ENCODE measurements around the gene IL1R1. TPM values are rescaled to one million over a fixed set of nuclear protein-coding genes. Genes with fewer than 3 reads are reported as not detected.

IL1R1 gene
- total and polyA plus RNA-seq, 9 donors, result 7.3 to 13.3 (median 9.7) TPM

DNA sequence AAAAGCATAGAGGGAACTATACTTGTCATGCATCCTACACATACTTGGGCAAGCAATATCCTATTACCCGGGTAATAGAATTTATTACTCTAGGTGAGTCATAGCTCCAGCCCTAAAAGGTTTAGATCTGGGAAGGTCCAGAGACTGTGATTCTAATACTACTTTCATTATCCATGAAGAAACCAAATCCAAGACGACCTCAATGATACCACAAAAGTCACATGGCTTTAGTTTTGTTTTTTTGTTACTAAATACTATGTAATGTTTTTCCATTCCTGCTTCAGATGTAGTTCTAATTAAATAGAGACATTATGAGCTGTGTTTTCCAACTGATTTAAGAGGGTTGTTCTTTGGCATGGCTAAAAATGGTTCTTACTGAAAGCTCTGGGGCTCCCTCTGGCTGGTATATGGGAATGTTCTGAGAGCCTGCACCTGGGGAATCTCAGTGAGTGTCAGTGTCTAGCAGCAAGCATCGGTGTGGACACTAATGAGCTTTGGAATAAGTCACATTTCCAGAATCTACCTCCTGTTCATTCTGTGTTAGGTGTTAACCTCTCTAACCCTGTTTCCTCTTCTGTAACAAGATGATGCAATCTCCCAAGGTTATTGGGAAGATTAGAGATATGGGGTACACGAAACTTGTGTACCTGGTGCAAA, 23.8 kb downstream of the IL1R1 start:
- H3K36me3 ChIP-seq (ENCODE audit: control insufficient read depth, insufficient read depth, low read length), result no peaks in the 10 kb centered on the region
- H3K9me3 ChIP-seq (replicated peaks; ENCODE audit: control insufficient read depth, low read depth, low read length), result no peaks in the 10 kb centered on the region
- no CpG with 5 or more reads among the region's 4 CpGs for WGBS (ENCODE audit: insufficient coverage)
- H3K4me3 ChIP-seq (ENCODE audit: low read length), result no peak overlapping the region
- H3K4me1 ChIP-seq (ENCODE audit: control insufficient read depth, insufficient read depth, low read length), result no peaks in the 10 kb centered on the region
- no peaks in the 10 kb centered on the region for H3K27me3 ChIP-seq (ENCODE audit: control insufficient read depth, insufficient read depth, low read length)
- no peak overlapping the region for H3K27ac ChIP-seq (ENCODE audit: low read length)
- DNase-seq, result peak; percentile 76

DNA sequence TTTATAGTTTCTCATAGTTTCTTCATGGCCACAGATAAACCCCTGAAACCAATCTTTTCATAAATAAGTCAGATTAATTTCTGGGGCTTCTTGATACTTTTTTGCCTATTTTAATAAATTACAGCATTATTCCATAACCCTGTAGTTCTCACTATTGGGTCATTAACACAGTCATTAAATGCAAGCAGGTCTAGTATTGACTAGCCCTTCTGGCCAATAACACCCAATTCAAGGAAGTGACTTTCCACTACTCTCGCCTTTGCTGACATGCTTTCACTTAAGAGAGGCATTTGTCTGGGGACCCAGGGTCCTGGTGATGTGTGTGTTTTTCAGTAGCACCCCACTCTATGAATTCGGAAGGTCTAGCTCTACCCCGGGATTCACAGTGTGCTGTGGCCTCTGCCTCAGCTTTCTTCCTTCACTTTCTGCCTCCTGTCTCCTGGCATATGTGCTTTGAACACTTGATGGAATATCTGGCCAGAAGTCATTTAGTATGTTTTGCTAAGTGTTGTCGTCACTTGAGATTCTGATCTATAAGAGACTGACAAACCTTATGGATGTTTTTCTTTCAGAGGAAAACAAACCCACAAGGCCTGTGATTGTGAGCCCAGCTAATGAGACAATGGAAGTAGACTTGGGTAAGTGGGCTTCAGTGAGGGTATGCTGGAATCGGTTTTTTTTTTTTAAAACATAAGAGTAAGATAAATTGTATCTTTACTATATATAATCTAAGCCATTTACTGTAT, 25.7 kb downstream of the IL1R1 start:
- Histone ChIP-seq H3K9me3 (replicated peaks; ENCODE audit: control insufficient read depth, low read depth, low read length) (no peaks in the 10 kb centered on the region), H3K27ac (ENCODE audit: low read length) (no peak overlapping the region), H3K4me1 (ENCODE audit: control insufficient read depth, insufficient read depth, low read length) (no peaks in the 10 kb centered on the region), H3K27me3 (ENCODE audit: control insufficient read depth, insufficient read depth, low read length) (no peaks in the 10 kb centered on the region), H3K4me3 (ENCODE audit: low read length) (no peak overlapping the region), H3K36me3 (ENCODE audit: control insufficient read depth, insufficient read depth, low read length) (peaks cover 4% of the 10 kb centered on the region)
- no peak for DNase-seq
- 100% methylated on average over 1 of the region's 5 CpGs for WGBS (ENCODE audit: insufficient coverage)

DNA sequence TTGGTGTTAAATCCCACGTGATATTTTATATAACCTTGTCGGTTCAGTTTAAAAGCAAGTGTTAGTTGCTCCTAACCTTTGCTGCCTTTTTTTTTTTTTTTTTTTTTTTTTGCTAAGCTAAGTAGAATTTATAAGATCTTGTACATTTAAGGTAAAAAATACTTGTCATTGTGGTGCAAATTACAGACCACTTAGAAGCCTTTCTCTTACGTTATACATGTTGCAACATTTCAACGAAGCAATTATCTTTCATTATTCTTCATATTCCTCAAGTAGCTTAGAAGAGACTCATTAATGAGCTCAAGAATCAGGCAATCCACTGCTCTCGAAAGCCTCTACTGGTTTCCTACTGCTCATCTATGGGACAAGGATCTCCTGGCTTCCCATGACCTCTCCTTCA, 29.4 kb downstream of the IL1R1 start:
- Histone ChIP-seq H3K4me3 (ENCODE audit: low read length) (no peak overlapping the region), H3K9me3 (replicated peaks; ENCODE audit: control insufficient read depth, low read depth, low read length) (no peaks in the 10 kb centered on the region), H3K4me1 (ENCODE audit: control insufficient read depth, insufficient read depth, low read length) (no peaks in the 10 kb centered on the region), H3K27ac (ENCODE audit: low read length) (no peak overlapping the region), H3K36me3 (ENCODE audit: control insufficient read depth, insufficient read depth, low read length) (peaks cover 8% of the 10 kb centered on the region), H3K27me3 (ENCODE audit: control insufficient read depth, insufficient read depth, low read length) (no peaks in the 10 kb centered on the region)
- DNase-seq, result no peak
- WGBS (ENCODE audit: insufficient coverage), result 97% methylated on average over 3 of the region's 5 CpGs

DNA sequence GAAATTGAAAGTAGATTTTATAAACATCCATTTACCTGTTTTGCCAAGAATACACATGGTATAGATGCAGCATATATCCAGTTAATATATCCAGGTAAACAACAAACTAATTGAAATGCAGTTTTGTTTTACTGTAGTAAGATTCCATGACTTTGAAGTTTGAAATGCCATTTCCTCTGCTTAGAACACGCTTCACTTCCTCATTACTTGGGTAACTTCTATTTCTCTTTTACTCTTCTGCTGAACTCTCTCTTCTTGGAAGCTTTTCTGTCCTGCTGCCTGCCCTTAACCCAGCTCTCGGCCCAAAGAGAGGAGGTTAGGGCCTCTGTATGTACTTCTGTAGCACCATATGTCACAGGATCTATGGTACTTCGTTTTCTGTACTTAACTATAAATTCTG, 30.2 kb downstream of the IL1R1 start:
- no CpG with 5 or more reads among the region's 3 CpGs for WGBS (ENCODE audit: insufficient coverage)
- H3K9me3 ChIP-seq (replicated peaks; ENCODE audit: control insufficient read depth, low read depth, low read length), result no peaks in the 10 kb centered on the region
- H3K4me3 ChIP-seq (ENCODE audit: low read length), result no peak overlapping the region
- no peak overlapping the region for H3K27ac ChIP-seq (ENCODE audit: low read length)
- peaks cover 8% of the 10 kb centered on the region for H3K36me3 ChIP-seq (ENCODE audit: control insufficient read depth, insufficient read depth, low read length)
- no peaks in the 10 kb centered on the region for H3K4me1 ChIP-seq (ENCODE audit: control insufficient read depth, insufficient read depth, low read length)
- no peak for DNase-seq
- H3K27me3 ChIP-seq (ENCODE audit: control insufficient read depth, insufficient read depth, low read length), result no peaks in the 10 kb centered on the region

DNA sequence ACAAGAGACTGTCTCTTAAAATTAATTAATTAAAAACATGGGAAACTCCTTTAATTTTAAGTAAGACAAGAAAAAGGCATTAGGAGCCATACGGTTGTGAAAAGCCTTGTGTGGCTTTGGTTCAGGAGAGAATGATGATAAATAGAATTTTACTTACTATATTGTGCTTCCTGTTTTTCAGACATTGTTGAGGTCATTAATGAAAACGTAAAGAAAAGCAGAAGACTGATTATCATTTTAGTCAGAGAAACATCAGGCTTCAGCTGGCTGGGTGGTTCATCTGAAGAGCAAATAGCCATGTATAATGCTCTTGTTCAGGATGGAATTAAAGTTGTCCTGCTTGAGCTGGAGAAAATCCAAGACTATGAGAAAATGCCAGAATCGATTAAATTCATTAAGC, 33.6 kb downstream of the IL1R1 start:
- no peaks in the 10 kb centered on the region for H3K27me3 ChIP-seq (ENCODE audit: control insufficient read depth, insufficient read depth, low read length)
- WGBS (ENCODE audit: insufficient coverage), result 83% methylated on average over 1 of the region's 3 CpGs
- H3K9me3 ChIP-seq (replicated peaks; ENCODE audit: control insufficient read depth, low read depth, low read length), result no peaks in the 10 kb centered on the region
- no peak overlapping the region for H3K27ac ChIP-seq (ENCODE audit: low read length)
- DNase-seq, result no peak
- peaks cover 8% of the 10 kb centered on the region for H3K36me3 ChIP-seq (ENCODE audit: control insufficient read depth, insufficient read depth, low read length)
- H3K4me1 ChIP-seq (ENCODE audit: control insufficient read depth, insufficient read depth, low read length), result no peaks in the 10 kb centered on the region
- H3K4me3 ChIP-seq (ENCODE audit: low read length), result no peak overlapping the region

DNA sequence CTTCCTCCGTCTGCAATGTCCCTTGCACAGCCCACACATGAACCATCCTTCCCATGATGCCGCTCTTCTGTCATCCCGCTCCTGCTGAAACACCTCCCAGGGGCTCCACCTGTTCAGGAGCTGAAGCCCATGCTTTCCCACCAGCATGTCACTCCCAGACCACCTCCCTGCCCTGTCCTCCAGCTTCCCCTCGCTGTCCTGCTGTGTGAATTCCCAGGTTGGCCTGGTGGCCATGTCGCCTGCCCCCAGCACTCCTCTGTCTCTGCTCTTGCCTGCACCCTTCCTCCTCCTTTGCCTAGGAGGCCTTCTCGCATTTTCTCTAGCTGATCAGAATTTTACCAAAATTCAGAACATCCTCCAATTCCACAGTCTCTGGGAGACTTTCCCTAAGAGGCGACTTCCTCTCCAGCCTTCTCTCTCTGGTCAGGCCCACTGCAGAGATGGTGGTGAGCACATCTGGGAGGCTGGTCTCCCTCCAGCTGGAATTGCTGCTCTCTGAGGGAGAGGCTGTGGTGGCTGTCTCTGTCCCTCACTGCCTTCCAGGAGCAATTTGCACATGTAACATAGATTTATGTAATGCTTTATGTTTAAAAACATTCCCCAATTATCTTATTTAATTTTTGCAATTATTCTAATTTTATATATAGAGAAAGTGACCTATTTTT, 35.4 kb downstream of the IL1R1 start:
- peak; percentile 11 for DNase-seq
- Histone ChIP-seq H3K27ac (ENCODE audit: low read length) (no peak overlapping the region), H3K4me1 (ENCODE audit: control insufficient read depth, insufficient read depth, low read length) (peaks cover 3% of the 10 kb centered on the region)

DNA sequence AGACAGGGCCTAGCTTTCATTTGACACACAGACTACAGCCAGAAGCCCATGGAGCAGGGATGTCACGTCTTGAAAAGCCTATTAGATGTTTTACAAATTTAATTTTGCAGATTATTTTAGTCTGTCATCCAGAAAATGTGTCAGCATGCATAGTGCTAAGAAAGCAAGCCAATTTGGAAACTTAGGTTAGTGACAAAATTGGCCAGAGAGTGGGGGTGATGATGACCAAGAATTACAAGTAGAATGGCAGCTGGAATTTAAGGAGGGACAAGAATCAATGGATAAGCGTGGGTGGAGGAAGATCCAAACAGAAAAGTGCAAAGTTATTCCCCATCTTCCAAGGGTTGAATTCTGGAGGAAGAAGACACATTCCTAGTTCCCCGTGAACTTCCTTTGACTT, 36.5 kb downstream of the IL1R1 start:
- no peak overlapping the region for H3K4me3 ChIP-seq (ENCODE audit: low read length)
- no peak overlapping the region for H3K27ac ChIP-seq (ENCODE audit: low read length)
- WGBS (ENCODE audit: insufficient coverage), result 71% methylated on average over 1 of the region's 3 CpGs
- H3K9me3 ChIP-seq (replicated peaks; ENCODE audit: control insufficient read depth, low read depth, low read length), result no peaks in the 10 kb centered on the region
- peaks cover 3% of the 10 kb centered on the region for H3K4me1 ChIP-seq (ENCODE audit: control insufficient read depth, insufficient read depth, low read length)
- no peaks in the 10 kb centered on the region for H3K27me3 ChIP-seq (ENCODE audit: control insufficient read depth, insufficient read depth, low read length)
- H3K36me3 ChIP-seq (ENCODE audit: control insufficient read depth, insufficient read depth, low read length), result peaks cover 4% of the 10 kb centered on the region
- no peak for DNase-seq

More for the DNA sequence above, 35.4 kb downstream of the IL1R1 start:
- no peaks in the 10 kb centered on the region for H3K9me3 ChIP-seq (replicated peaks; ENCODE audit: control insufficient read depth, low read depth, low read length)
- H3K4me3 ChIP-seq (ENCODE audit: low read length), result no peak overlapping the region
- peaks cover 4% of the 10 kb centered on the region for H3K36me3 ChIP-seq (ENCODE audit: control insufficient read depth, insufficient read depth, low read length)
- H3K27me3 ChIP-seq (ENCODE audit: control insufficient read depth, insufficient read depth, low read length), result no peaks in the 10 kb centered on the region
- 83% methylated on average over 6 of the region's 7 CpGs for WGBS (ENCODE audit: insufficient coverage)

DNA sequence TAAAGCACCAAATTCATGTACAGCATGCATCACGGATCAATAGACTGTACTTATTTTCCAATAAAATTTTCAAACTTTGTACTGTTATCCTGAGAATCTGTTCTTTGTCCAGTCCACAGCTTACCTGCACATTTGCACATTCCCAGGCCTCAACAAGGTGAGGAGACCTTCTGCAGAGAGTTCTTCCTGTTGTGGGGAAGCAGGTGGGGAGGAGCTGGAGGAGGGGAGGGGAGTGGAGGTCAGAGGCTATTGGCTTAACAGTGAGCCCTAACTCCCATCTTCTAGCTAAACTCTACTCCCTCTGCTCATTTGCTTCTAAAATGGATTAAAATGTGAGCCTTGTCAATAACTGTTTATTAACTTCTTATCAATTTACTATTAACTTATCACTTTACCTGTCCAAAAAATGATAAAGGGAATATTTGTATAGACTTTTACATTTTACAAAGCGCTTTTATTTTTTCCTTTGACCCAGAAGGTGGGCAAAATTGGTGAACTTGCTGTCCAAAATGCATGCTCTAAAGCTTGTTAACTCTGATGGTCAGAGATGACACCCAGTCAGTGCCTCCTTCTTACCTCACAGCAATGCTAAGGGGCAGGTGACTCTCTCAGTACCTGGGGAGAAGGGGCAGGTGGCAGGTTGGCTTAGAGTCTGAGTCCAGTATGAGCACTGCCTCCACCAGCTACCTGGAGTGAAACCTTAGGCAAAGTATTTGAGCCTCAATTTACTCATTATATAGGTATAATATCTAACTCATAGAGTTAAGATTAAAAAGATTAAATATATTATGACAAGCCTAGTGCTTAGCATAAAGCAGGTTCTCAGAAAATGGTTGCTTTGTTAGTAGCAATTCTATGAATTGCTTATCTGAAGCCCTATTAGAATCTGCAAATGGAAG, 37.5 kb downstream of the IL1R1 start:
- no CpG with 5 or more reads among the region's 2 CpGs for WGBS (ENCODE audit: insufficient coverage)
- DNase-seq, result no peak
- peaks cover 3% of the 10 kb centered on the region for H3K4me1 ChIP-seq (ENCODE audit: control insufficient read depth, insufficient read depth, low read length)
- H3K36me3 ChIP-seq (ENCODE audit: control insufficient read depth, insufficient read depth, low read length), result peaks cover 4% of the 10 kb centered on the region
- H3K27ac ChIP-seq (ENCODE audit: low read length), result no peak overlapping the region
- no peaks in the 10 kb centered on the region for H3K9me3 ChIP-seq (replicated peaks; ENCODE audit: control insufficient read depth, low read depth, low read length)
- no peaks in the 10 kb centered on the region for H3K27me3 ChIP-seq (ENCODE audit: control insufficient read depth, insufficient read depth, low read length)
- H3K4me3 ChIP-seq (ENCODE audit: low read length), result no peak overlapping the region

DNA sequence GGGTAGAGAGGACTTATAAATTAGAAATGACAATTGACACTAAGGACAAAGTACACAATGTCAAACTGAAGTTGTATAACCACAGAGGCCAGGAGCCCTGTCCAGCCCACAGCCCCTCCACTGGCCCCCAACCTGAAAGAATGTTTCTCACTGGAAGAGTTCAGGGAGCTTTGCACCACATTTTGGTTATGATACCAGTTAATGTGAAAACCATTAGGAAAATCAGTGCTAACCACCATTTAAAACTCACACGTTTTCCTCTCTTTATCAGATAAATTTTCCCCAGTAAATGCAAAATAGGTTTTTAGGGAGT, 38.1 kb downstream of the IL1R1 start:
- DNase-seq, result no peak
- WGBS (ENCODE audit: insufficient coverage), result no CpG with 5 or more reads among the region's 1 CpG
- Histone ChIP-seq H3K27me3 (ENCODE audit: control insufficient read depth, insufficient read depth, low read length) (no peaks in the 10 kb centered on the region), H3K9me3 (replicated peaks; ENCODE audit: control insufficient read depth, low read depth, low read length) (no peaks in the 10 kb centered on the region), H3K36me3 (ENCODE audit: control insufficient read depth, insufficient read depth, low read length) (peaks cover 4% of the 10 kb centered on the region), H3K27ac (ENCODE audit: low read length) (no peak overlapping the region), H3K4me3 (ENCODE audit: low read length) (no peak overlapping the region), H3K4me1 (ENCODE audit: control insufficient read depth, insufficient read depth, low read length) (peaks cover 3% of the 10 kb centered on the region)

DNA sequence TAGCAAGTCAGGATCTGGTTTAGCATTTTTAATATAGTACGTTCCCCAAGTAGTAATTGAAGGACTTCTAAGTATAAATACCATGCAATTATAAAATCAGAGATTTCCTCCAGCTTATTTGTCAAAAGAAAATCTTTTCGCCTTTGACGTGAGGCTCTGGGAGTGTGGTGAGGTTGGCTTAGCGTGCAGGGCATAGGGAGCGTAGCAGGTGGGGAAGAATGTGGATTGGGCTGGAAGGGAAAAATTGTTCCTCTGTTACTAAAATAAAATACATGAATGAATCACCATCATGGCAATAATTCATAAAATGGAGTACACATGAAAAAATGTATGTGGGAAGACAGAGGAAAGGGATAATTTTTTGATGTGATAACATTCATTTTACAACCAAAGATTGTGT, 38.8 kb downstream of the IL1R1 start:
- no peaks in the 10 kb centered on the region for H3K9me3 ChIP-seq (replicated peaks; ENCODE audit: control insufficient read depth, low read depth, low read length)
- no CpG with 5 or more reads among the region's 5 CpGs for WGBS (ENCODE audit: insufficient coverage)
- peaks cover under 1% of the 10 kb centered on the region for H3K27me3 ChIP-seq (ENCODE audit: control insufficient read depth, insufficient read depth, low read length)
- H3K4me3 ChIP-seq (ENCODE audit: low read length), result no peak overlapping the region
- peaks cover 3% of the 10 kb centered on the region for H3K4me1 ChIP-seq (ENCODE audit: control insufficient read depth, insufficient read depth, low read length)
- no peak for DNase-seq
- H3K27ac ChIP-seq (ENCODE audit: low read length), result no peak overlapping the region
- peaks cover 3% of the 10 kb centered on the region for H3K36me3 ChIP-seq (ENCODE audit: control insufficient read depth, insufficient read depth, low read length)

Data from muscle of leg (tissue), 11 donors.